Gastrocnemius medialis (tissue), 4 donors: Measurements from ENCODE around the gene NEO1. TPM values are rescaled to one million over a fixed set of nuclear protein-coding genes. Genes with fewer than 3 reads are reported as not detected.

Source experiments
- ATAC-seq, 2 donors: fragments of 150-250 bp; one replicate each; pipeline ENCODE4 v1.9.1; 2016
- DNase-seq, 2 donors: peaks; one replicate each; pipeline ENCODE4 v3.0.0-alpha.2; 2019
- H3K27ac ChIP-seq, 4 donors: fragments of 200-600 bp; sonication (generic); 1 replicate in 1 of 4; 2 replicates in 3 of 4; pipeline ENCODE4 v1.5.1; 2016 to 2018; ENCODE audit warnings: mild to moderate bottlenecking in 2 of 4, moderate library complexity in 1 of 4
- H3K27me3 ChIP-seq, 3 donors: fragments of 200-600 bp; sonication (generic) in 2 of 3; 1 replicate in 1 of 3; 2 replicates in 2 of 3; pipeline versions ENCODE4 v1.5.1 to v1.6.0; 2016 to 2019; ENCODE audit warnings: mild to moderate bottlenecking in 1 of 3, moderate library complexity in 1 of 3
- H3K36me3 ChIP-seq, 2 donors: fragments of 200-600 bp; sonication (generic) in 1 of 2; one replicate each; pipeline ENCODE4 v1.5.1; 2017 to 2018
- H3K4me1 ChIP-seq, 2 donors: fragments of 200-600 bp; sonication (generic) in 1 of 2; one replicate each; pipeline ENCODE4 v1.5.1; 2016 to 2017; ENCODE audit warnings: mild to moderate bottlenecking in 2 of 2
- H3K4me3 ChIP-seq, 4 donors: fragments of 200-600 bp; sonication (generic) in 3 of 4; 1 replicate in 1 of 4; 2 replicates in 3 of 4; pipeline ENCODE4 v1.5.1; 2016 to 2019; ENCODE audit warnings: mild to moderate bottlenecking in 2 of 4
- H3K9me3 ChIP-seq, 3 donors: fragments of 200-600 bp; sonication (generic) in 2 of 3; 1 replicate in 1 of 3; 2 replicates in 2 of 3; pipeline ENCODE4 v1.5.1; 2016 to 2019
- POLR2A ChIP-seq, 2 donors: fragments of 450-650 bp; IDR thresholded peaks; one replicate each; pipeline ENCODE4 v1.6.1; 2017; ENCODE audit warnings: antibody characterized with exemption in 2 of 2, mild to moderate bottlenecking in 2 of 2, moderate library complexity in 2 of 2
- in situ Hi-C, 4 donors: fragments of 200-750 bp; cut with MboI; loops; one replicate each; pipeline versions ENCODE4 v1.15.0 to v1.8.0; 2017; ENCODE audit warnings: low sequenced_read_pairs in 4 of 4
- intact Hi-C: fragments of 100-400 bp; cut with DNase I; formaldehyde crosslinking; loops from one replicate; pipeline ENCODE4 v1.15.1; 2023; ENCODE audit warnings: low total_unique reads
- total RNA-seq, 4 donors: library from RNA; depleted of rRNA; stranded (reverse); fragments of >200 nt; gene quantifications; one replicate each; pipeline versions ENCODE4 v1.1.0 to v1.2.3, GENCODE V29; 2016
- TF ChIP-seq, protein P1 (sequence below), 5 experiments: fragments of 450-650 bp in 3 of 5; fragments of 200-600 bp in 2 of 5; sonication (generic) in 2 of 5; IDR thresholded peaks in 4 of 5; conservative IDR thresholded peaks in 1 of 5; 1 replicate in 4 of 5; 2 replicates in 1 of 5; pipeline ENCODE4 v1.5.1; 2016 to 2019; ENCODE audit warnings: antibody characterized with exemption in 5 of 5, mild to moderate bottlenecking in 3 of 5, moderate library complexity in 3 of 5

The NEO1 gene
- total RNA-seq, 4 donors from 2014 or later, result 13.8 to 32.0 (median 20.3) TPM

DNA sequence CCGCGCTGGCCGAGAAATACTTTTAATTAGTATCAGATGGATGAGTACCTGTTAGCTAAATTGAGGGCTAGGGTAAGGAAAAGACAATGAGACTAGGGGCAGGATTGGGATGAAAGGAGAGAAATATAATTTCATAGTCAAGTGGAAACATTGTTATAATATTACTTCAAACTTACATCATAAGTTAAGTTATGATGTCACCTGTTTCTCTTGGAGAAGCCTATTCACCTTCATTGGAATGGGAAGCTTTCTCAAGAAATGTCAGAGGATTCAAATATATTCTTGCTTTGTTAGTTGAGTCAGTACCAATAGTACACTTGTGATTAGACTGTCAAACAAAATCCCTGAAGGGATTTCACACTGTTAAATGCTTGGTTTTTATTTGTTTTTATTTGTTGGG is 116.2 kb downstream of the NEO1 start:
- TF ChIP-seq, protein P1, sequence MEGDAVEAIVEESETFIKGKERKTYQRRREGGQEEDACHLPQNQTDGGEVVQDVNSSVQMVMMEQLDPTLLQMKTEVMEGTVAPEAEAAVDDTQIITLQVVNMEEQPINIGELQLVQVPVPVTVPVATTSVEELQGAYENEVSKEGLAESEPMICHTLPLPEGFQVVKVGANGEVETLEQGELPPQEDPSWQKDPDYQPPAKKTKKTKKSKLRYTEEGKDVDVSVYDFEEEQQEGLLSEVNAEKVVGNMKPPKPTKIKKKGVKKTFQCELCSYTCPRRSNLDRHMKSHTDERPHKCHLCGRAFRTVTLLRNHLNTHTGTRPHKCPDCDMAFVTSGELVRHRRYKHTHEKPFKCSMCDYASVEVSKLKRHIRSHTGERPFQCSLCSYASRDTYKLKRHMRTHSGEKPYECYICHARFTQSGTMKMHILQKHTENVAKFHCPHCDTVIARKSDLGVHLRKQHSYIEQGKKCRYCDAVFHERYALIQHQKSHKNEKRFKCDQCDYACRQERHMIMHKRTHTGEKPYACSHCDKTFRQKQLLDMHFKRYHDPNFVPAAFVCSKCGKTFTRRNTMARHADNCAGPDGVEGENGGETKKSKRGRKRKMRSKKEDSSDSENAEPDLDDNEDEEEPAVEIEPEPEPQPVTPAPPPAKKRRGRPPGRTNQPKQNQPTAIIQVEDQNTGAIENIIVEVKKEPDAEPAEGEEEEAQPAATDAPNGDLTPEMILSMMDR (IDR thresholded peaks at IDR 0.05 in 4 of 5, conservative IDR thresholded peaks at IDR 0.05 in 1 of 5), result no peak
- no peak for TF ChIP-seq POLR2A (IDR thresholded peaks at IDR 0.05)
- intact Hi-C loops, result no loop called here
- Histone ChIP-seq H3K27ac (no peak overlapping the region), H3K36me3 (no peaks in the 10 kb centered on the region), H3K4me3 (no peak overlapping the region), H3K27me3 (no peaks in the 10 kb centered on the region), H3K9me3 (no peaks in the 10 kb centered on the region), H3K4me1 (peaks cover 0 to 5% of the 10 kb centered on the region in 2 donors)
- in situ Hi-C loops, result no loop called here
- DNase-seq (no peak), ATAC-seq (no peak)

- in situ Hi-C loops (no loop called here), intact Hi-C loops (no loop called here)
- Histone ChIP-seq H3K27ac (no peak overlapping the region), H3K4me1 (peaks cover 5% of the 10 kb centered on the region in 2 donors), H3K36me3 (no peaks in the 10 kb centered on the region), H3K4me3 (no peak overlapping the region), H3K27me3 (no peaks in the 10 kb centered on the region), H3K9me3 (no peaks in the 10 kb centered on the region)
- ATAC-seq (no peak), DNase-seq (no peak)
- TF ChIP-seq POLR2A (IDR thresholded peaks at IDR 0.05), result no peak
Observed at GRCh38 chr15:73171711-73172110, 119.4 kb downstream of the NEO1 start.

GRCh38 chr15:73172508-73172907 is 120.2 kb downstream of the NEO1 start:
- Histone ChIP-seq H3K36me3 (no peaks in the 10 kb centered on the region), H3K9me3 (no peaks in the 10 kb centered on the region), H3K27me3 (no peaks in the 10 kb centered on the region), H3K27ac (no peak overlapping the region), H3K4me3 (no peak overlapping the region), H3K4me1 (peaks cover 5 to 6% of the 10 kb centered on the region in 2 donors)
- DNase-seq (no peak), ATAC-seq (no peak)
- in situ Hi-C loops (no loop called here), intact Hi-C loops (no loop called here)
- TF ChIP-seq, protein P1 (IDR thresholded peaks at IDR 0.05 in 4 of 5, conservative IDR thresholded peaks at IDR 0.05 in 1 of 5), result no peak
- TF ChIP-seq POLR2A (IDR thresholded peaks at IDR 0.05), result no peak

- Histone ChIP-seq H3K36me3 (peaks cover 0 to 7% of the 10 kb centered on the region in 2 donors), H3K4me3 (no peak overlapping the region), H3K9me3 (no peaks in the 10 kb centered on the region), H3K27ac (no peak overlapping the region), H3K27me3 (no peaks in the 10 kb centered on the region), H3K4me1 (peaks cover 5 to 6% of the 10 kb centered on the region in 2 donors)
- in situ Hi-C loops (no loop called here), intact Hi-C loops (no loop called here)
- DNase-seq, result no peak
- TF ChIP-seq, protein P1 (IDR thresholded peaks at IDR 0.05 in 4 of 5, conservative IDR thresholded peaks at IDR 0.05 in 1 of 5), result no peak
- TF ChIP-seq POLR2A (IDR thresholded peaks at IDR 0.05), result no peak
- no peak for ATAC-seq
Observed at GRCh38 chr15:73174171-73174570, 121.9 kb downstream of the NEO1 start.

DNA sequence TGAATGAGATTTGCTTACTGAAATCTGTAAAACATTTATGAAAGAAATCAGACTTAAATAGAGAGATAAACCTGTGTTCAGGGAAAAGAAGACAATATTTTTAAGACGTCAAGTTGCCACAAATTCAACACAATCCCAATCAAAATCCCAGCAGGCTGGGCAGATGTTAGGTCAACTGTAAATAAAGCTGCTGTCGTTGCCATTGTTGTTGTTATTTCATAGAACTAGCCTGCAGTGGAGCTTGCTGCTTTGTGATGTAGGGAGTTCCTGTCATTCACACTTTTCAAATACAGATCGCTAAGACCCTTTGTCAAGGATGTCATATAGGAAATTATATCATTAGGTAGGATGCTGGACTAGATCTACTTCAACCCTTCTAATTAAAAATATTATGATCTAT is 123.1 kb downstream of the NEO1 start:
- Histone ChIP-seq H3K4me1 (peaks cover 5 to 6% of the 10 kb centered on the region in 2 donors), H3K36me3 (peaks cover 0 to 7% of the 10 kb centered on the region in 2 donors), H3K27ac (no peak overlapping the region), H3K27me3 (no peaks in the 10 kb centered on the region), H3K4me3 (no peak overlapping the region), H3K9me3 (no peaks in the 10 kb centered on the region)
- DNase-seq, result no peak
- in situ Hi-C loops, result no loop called here
- TF ChIP-seq, protein P1 (IDR thresholded peaks at IDR 0.05 in 4 of 5, conservative IDR thresholded peaks at IDR 0.05 in 1 of 5), result no peak
- TF ChIP-seq POLR2A (IDR thresholded peaks at IDR 0.05), result no peak
- intact Hi-C loops, result no loop called here
- ATAC-seq, result no peak
